GM19395 (cell line): ENCODE results near the gene CIT.

Experiments
- ATAC-seq: cut with Tn5 transposase; IDR thresholded peaks from one replicate; pipeline ENCODE4 v1.9.1; 2021; ENCODE audit warnings: mild to moderate bottlenecking, moderate library complexity; ENCODE audit not compliant: unreplicated experiment

CIT gene

GRCh38 chr12:119704065-119704747 is 172.9 kb downstream of the CIT start:
- no peak for ATAC-seq

GRCh38 chr12:119700078-119700477 is 177.0 kb downstream of the CIT start:
- no peak for ATAC-seq

- ATAC-seq, result no peak
Observed at GRCh38 chr12:119699199-119699760, 177.8 kb downstream of the CIT start.

- ATAC-seq, result no peak
Observed at GRCh38 chr12:119696943-119697342, 180.2 kb downstream of the CIT start.

GRCh38 chr12:119695034-119695433 is 182.1 kb downstream of the CIT start:
- ATAC-seq, result no peak

GRCh38 chr12:119694111-119694510 is 183.0 kb downstream of the CIT start:
- no peak for ATAC-seq

GRCh38 chr12:119693511-119693910 is 183.6 kb downstream of the CIT start:
- no peak for ATAC-seq

- no peak for ATAC-seq
Observed at GRCh38 chr12:119692997-119693396, 184.1 kb downstream of the CIT start.

- no peak for ATAC-seq
Observed at GRCh38 chr12:119692410-119692809, 184.7 kb downstream of the CIT start.

GRCh38 chr12:119691202-119691810 is 185.8 kb downstream of the CIT start:
- no peak for ATAC-seq

- no peak for ATAC-seq
Observed at GRCh38 chr12:119689935-119690500, 187.1 kb downstream of the CIT start.

GRCh38 chr12:119687879-119688278 is 189.2 kb downstream of the CIT start:
- no peak for ATAC-seq

GRCh38 chr12:119687406-119687805 is 189.7 kb downstream of the CIT start:
- no peak for ATAC-seq

- ATAC-seq, result no peak
Observed at GRCh38 chr12:119686776-119687175, 190.3 kb downstream of the CIT start.

GRCh38 chr12:119686355-119686754 is 190.8 kb downstream of the CIT start:
- no peak for ATAC-seq

GRCh38 chr12:119685375-119685774 is 191.7 kb downstream of the CIT start:
- ATAC-seq, result no peak

GRCh38 chr12:119684711-119685369 is 192.3 kb downstream of the CIT start:
- no peak for ATAC-seq

GRCh38 chr12:119683816-119684215 is 193.3 kb downstream of the CIT start:
- no peak for ATAC-seq

- no peak for ATAC-seq
Observed at GRCh38 chr12:119683413-119683812, 193.7 kb downstream of the CIT start.

- ATAC-seq, result no peak
Observed at GRCh38 chr12:119682639-119683252, 194.4 kb downstream of the CIT start.
